Measurements from ENCODE around the gene SLC25A29. TPM values are rescaled to one million over a fixed set of nuclear protein-coding genes. Genes with fewer than 3 reads are reported as not detected.
"Not testable (repeated sequence)": the region's sequence is repeated elsewhere in the genome, so short reads cannot be mapped to it uniquely, and the experiment has no call there.

Gene SLC25A29
- total RNA-seq, 2 experiments from 2014 or later: 5.5 to 6.5 TPM

DNA sequence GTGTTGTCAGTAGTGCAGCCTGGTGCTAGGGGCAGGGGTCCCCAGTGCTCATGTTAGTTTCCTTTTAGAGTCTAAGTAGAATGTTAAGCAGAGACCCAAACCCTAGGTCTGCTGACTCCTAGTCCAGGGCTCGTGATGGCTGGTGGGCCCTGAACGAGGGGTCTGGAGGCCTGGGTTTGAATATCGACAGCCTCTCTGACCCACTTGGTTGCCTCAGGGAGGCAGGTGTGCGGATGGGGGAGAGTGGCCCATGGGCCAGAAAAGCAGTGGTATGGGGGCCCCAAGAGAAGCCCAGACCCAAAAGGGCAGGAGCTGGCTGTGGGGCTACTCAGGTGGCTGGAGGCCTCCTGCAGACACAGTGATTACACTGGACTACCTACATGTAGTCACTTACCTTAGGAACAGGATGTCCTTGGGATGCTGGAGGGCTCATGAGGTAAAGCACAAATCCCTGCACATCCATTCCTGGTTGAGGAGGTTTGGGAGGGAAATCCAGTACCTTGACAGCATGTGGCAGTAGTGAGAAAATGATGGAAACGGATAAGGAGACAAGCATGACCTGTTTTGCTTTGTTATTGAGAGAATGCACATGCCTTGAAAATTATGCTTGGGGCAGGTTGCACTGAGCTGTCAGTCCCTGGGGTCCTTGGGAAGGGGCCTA lies 1.7 kb upstream of the SLC25A29 start:
- H3K36me3 Mint-ChIP-seq: no peaks in the 10 kb centered on the region
- no peak overlapping the region for H3K27ac Mint-ChIP-seq
- peaks cover 15% of the 10 kb centered on the region for H3K4me1 Mint-ChIP-seq
- H3K27me3 Mint-ChIP-seq: no peaks in the 10 kb centered on the region
- no peaks in the 10 kb centered on the region for H3K9me3 Mint-ChIP-seq
- H3K4me3 Mint-ChIP-seq: peak overlapping the region; percentile 53
- no peak for DNase-seq

DNA sequence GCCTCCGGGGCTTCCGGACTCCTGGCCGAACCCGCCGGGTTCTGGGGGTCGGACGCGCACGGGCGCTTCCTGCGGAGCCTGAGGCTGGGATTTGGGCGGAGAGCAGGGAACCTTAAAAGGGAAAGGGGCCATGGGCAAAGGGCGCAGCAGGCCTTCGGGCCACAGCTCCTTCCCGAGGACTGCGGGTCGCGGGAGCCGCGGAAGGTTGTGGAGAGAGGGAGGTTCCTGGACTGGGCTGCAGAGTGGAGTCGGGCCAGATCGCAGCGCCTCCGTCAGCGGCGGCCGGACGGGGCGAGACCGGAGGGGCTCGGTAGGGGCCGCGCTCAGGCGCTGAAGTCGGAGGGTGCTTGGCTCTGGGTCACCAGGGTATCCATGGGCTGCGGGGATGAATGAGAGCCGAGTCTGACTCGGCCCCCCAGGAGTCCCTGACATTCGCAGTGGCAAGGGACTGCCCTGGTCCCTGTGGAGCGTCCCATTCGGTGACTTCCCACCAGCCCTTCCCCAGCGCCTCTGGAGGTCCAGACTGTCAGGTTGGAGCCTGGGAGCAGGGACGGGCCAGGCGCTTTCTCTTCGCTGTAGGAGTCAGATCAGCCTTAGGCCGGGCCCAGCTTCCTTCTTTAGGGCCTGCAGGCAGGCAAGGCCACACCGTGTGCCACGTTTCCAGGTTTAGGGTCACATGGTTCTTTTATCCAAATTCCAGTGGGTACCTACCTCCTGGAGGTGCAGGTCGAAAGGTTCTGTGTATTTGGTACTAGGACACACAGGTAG lies 938 bp upstream of the SLC25A29 start:
- H3K4me3 Mint-ChIP-seq: peak overlapping the region; percentile 53
- H3K9me3 Mint-ChIP-seq: no peaks in the 10 kb centered on the region
- peaks cover 15% of the 10 kb centered on the region for H3K4me1 Mint-ChIP-seq
- H3K27me3 Mint-ChIP-seq: no peaks in the 10 kb centered on the region
- no peaks in the 10 kb centered on the region for H3K36me3 Mint-ChIP-seq
- DNase-seq: no peak
- H3K27ac Mint-ChIP-seq: no peak overlapping the region

DNA sequence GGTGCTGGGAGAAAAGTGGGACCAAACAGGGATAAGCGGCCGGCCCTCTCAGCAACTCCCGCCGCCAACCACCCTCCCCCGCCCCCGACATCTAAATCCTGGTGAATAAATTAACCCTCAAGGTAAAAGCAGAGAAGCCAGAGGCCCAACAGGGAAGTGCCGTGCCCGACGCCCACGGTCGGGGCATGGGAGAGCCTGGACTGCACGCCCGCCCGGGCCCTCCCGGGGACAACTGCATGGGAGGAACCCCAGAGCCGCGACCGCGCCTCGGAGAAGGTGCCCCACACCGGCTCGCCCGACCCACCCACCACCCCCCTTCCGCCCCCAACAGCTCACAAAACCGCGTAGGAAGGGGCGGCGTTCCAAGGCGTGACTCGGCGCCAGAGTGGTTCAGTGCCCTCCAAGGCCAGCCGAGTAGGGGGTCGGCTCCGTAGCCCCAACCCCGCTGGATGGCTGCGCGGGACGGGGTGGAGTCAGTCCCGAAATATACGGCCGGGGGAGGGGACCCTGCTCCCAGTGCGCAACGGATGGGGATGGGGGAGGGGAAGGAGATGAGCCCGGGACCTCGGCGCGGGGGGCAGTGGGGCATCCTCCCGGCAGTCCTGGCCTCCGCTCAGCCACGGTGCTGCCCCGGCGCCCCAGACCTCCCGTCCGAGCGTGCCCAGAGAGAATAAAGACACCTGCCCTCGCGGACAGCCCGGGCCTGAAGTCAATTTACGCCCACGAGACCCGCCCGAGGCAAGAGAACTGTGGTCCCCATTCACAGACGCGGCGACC lies 732 bp downstream of the SLC25A29 start:
- Mint-ChIP-seq H3K9me3 (no peaks in the 10 kb centered on the region), H3K4me1 (peaks cover 15% of the 10 kb centered on the region), H3K36me3 (no peaks in the 10 kb centered on the region), H3K4me3 (peak overlapping the region; percentile 71), H3K27ac (no peak overlapping the region), H3K27me3 (no peaks in the 10 kb centered on the region)
- peak; percentile 34 for DNase-seq

DNA sequence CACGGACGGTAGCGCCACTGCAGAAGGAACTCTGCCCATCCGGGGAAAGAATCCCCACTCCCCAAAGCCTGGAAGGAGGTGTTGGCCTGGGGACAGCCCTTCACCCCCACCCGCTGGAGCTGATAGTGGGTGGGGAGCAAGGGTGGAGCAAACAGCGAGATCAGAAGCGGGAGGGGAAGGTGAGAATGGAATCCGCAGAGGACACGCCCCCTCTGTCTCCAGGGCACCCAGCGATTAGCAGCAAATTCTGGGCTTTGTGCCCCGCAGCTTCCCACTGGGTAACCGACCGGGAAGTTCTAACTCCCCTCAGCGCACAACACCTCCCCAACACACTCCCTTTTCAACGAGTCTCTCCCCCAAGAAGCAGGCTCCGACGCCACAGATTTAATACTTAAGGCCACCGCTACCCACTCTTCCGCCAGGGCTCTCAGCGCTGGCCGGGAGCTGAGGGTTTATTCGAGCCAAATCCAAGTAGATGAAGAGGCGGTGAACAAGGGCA lies 1.4 kb downstream of the SLC25A29 start:
- Mint-ChIP-seq H3K4me3 (peak overlapping the region; percentile 71), H3K36me3 (no peaks in the 10 kb centered on the region), H3K4me1 (peaks cover 15% of the 10 kb centered on the region), H3K27me3 (no peaks in the 10 kb centered on the region), H3K27ac (no peak overlapping the region), H3K9me3 (no peaks in the 10 kb centered on the region)
- DNase-seq: peak; percentile 7

DNA sequence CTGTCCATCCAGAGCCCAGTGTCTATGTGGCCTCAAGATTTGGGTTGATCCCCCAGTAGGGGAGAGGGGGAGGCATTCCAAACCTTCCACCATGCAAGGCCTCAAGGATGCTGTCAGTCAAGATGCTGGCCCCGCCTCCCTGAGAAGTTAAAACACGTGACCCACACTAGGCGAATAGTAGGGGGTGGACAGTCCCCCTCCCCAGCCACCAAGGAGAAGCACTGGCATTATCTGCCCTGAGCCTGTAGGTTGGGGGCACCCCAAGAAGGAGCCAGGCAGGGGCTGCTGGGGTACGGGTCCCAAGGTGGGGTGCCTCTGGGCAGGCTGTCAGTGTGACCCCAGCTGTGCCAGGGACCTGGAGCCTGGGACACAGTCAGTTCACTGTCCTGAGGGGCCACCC lies 2.3 kb downstream of the SLC25A29 start:
- DNase-seq: no peak
- H3K36me3 Mint-ChIP-seq: no peaks in the 10 kb centered on the region
- peaks cover 15% of the 10 kb centered on the region for H3K4me1 Mint-ChIP-seq
- no peaks in the 10 kb centered on the region for H3K9me3 Mint-ChIP-seq
- H3K4me3 Mint-ChIP-seq: no peak overlapping the region
- no peak overlapping the region for H3K27ac Mint-ChIP-seq
- H3K27me3 Mint-ChIP-seq: no peaks in the 10 kb centered on the region

DNA sequence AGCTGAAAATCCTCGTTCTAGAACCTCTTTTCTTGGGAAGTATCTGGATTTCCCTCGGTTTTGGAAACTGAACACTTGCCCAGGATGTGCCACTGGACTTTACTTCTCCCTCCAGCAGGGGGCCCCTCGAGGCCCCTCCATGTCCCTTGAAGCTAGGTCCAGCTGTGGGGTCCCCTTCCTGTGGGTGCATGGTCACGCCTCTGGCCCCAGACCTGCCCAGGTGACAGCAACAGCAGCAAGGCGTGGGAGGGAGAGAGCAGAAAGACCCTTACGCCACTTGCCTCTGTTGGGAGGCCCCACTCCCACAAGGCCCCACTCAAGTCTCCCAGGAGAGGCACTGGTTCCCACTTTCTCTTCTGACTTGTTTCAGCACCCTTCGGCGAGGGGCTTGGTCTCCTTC lies 3.1 kb downstream of the SLC25A29 start:
- Mint-ChIP-seq H3K4me3 (no peak overlapping the region), H3K36me3 (no peaks in the 10 kb centered on the region)
- no peak for DNase-seq

DNA sequence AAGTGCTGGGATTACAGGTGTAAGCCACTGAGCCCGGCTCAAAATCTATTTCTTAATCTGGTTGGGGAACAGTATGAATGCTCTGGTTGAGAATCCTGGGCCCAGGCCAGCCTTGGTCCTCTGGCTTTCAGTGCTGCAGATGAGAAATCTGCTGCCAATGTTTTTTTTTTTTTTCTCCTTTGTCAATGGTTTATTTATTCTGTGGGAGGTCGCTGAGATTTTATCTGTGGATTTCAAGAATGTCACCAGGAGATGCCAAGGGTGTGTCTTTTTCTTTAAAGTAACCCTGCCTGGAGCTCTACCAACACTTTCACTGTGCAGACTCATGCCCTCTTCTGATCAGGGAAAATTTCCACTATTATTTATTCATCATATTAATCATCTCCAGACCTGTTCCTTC lies 3.6 kb downstream of the SLC25A29 start:
- DNase-seq: no peak
- Mint-ChIP-seq H3K9me3 (no peaks in the 10 kb centered on the region), H3K4me1 (peaks cover 18% of the 10 kb centered on the region), H3K36me3 (no peaks in the 10 kb centered on the region), H3K27ac (no peak overlapping the region), H3K27me3 (no peaks in the 10 kb centered on the region), H3K4me3 (no peak overlapping the region)

More for the DNA sequence above, 3.1 kb downstream of the SLC25A29 start:
- H3K27me3 Mint-ChIP-seq: no peaks in the 10 kb centered on the region
- H3K27ac Mint-ChIP-seq: no peak overlapping the region
- peaks cover 16% of the 10 kb centered on the region for H3K4me1 Mint-ChIP-seq
- H3K9me3 Mint-ChIP-seq: no peaks in the 10 kb centered on the region

DNA sequence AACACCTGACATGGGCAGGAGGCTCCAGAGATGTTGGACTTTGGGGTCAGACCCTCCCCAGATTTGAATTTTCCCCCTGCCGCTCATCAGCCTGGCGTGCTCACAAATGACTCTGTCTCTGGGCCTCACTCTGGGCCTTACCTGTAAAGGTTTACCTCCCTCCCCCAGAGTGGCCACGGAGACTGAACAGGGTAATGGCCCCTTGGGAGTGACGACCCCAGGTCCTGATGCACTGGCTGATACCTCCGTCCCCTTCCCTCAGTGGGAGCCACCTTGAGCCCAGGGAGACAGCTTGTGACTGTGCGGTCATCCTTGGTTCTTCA lies 7.0 kb downstream of the SLC25A29 start:
- no peak overlapping the region for H3K27ac Mint-ChIP-seq
- peaks cover 8% of the 10 kb centered on the region for H3K4me1 Mint-ChIP-seq
- H3K27me3 Mint-ChIP-seq: no peaks in the 10 kb centered on the region
- H3K9me3 Mint-ChIP-seq: no peaks in the 10 kb centered on the region
- no peaks in the 10 kb centered on the region for H3K36me3 Mint-ChIP-seq
- DNase-seq: no peak
- no peak overlapping the region for H3K4me3 Mint-ChIP-seq

DNA sequence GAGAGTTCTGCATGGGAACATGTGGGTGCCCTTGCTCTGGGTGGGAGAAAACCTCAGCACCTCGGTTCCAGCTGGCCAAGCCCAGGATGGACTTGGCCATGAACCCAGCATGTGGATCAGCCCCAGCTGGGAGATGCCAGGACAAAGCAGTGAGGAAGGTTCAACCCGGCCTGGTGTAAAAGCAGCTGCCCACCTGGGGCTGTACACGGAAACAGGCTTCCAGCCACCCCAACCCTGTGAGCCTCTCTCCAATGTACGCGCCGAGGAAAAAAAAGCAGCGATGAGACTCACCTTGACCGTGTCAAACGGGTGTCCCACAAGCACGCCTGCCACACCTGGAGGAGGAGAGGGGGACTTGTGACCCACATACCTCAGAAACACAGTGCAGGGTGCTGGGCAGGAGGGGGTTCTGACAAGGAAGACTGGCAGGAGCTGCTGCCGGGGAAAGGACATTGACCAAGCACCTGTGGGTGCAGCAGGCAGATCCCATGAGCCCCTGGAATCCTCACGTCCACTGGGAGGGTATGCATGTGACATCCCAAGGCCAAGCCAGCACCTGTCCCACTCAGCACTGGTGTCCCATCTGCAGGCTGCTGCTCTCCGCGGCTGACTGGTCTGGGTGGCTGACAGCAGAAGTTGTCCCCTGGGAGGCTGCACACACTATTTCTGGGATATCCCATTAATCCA lies 7.5 kb downstream of the SLC25A29 start:
- Mint-ChIP-seq H3K27ac (no peak overlapping the region), H3K27me3 (no peaks in the 10 kb centered on the region), H3K4me1 (peaks cover 5% of the 10 kb centered on the region), H3K36me3 (no peaks in the 10 kb centered on the region), H3K9me3 (no peaks in the 10 kb centered on the region), H3K4me3 (no peak overlapping the region)
- no peak for DNase-seq

DNA sequence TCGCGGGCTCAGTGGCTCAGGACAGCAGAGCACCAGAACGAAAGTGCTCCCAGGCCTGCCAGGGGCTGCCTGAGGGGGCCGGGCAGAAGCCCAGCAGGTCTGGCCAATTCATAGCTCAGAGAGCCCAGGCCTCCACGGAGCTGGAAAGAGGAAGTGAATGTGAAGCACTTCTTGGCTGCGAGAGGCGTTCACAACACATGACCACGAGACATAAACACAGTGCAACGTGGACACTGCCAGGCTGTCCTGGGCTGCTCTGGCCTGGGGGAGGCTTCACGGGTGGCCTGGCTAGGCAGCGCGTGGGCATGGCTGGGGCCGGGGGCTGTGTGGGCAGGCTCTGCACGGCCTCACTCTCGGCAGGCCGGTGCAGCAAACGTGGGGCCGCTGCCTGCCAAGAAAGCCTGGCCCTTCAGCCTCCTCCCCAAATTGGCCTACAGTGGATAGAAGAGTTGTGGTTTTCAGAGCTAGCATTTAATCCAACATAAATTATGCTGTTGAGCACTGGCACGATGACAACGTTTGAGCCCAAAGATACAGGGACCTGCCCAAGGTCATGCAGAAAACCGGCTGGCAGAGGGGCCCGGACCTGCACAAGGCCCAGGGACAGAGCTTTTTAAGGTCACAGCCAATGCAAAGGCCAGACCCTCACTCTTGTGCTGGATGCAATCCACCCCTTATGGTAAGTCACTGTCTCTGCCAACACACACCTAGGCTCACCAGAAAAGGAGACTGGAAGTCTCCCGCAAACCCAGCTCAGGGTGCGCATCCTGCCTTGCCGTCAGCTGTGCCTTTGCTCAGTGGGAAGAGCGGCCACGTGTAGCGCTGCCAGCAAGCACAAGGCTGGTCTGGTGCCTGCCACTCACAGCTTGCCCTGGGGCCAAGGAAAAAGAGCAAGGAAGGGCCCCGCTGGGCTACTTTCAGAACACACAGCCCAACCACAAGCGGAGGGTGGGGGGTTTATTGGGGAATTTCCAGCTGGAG lies 8.6 kb downstream of the SLC25A29 start:
- Mint-ChIP-seq H3K27me3 (no peaks in the 10 kb centered on the region), H3K4me3 (no peak overlapping the region), H3K36me3 (no peaks in the 10 kb centered on the region), H3K9me3 (no peaks in the 10 kb centered on the region), H3K27ac (no peak overlapping the region), H3K4me1 (peaks cover 5% of the 10 kb centered on the region)
- no peak for DNase-seq

DNA sequence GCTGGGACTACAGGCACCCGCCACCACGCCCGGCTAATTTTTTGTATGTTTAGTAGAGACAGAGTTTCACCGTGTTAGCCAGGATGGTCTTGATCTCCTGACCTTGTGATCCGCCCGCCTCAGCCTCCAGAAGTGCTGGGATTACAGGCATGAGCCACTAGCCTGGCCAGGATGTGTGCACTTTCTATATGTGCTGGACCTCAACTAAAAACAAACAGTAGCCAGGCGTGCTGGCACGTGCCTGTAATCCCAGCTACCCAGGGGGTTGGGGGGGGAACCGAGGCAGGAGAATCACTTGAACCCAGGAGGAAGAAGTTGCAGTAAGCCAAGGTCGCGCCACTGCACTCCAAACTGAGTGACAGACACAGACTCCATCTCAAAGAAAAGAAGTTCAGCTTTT lies 9.5 kb downstream of the SLC25A29 start:
- H3K27me3 Mint-ChIP-seq, DNase-seq, H3K4me3 Mint-ChIP-seq, H3K27ac Mint-ChIP-seq, H3K4me1 Mint-ChIP-seq, H3K36me3 Mint-ChIP-seq, H3K9me3 Mint-ChIP-seq: not testable (repeated sequence)

DNA sequence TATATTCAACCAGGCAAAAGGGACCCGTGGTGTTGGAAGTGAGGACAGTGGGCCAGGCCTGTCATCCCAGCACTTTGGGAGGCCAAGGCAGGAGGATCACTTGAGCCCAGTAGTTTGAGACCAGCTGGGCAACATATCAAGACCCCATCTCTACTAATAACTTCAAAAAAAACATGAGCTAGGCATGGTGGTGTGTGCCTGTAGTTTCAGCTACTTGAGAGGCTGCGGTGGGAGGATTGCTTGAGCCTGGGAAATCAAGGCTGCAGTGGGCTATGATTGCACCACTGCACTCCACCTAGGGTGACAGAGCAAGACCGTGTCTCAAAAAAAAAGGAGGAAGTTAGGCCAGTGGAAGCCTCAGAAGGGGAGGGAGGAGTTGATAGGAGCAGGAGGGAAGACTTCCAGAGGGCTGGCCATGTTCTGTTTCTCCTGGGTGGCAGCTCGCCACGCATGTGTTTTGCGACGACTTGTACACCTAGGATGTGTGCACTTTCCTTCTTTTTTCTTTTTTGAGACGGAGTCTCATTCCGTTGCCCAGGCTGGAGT lies 10.1 kb downstream of the SLC25A29 start:
- Mint-ChIP-seq H3K27me3 (no peaks in the 10 kb centered on the region), H3K36me3 (no peaks in the 10 kb centered on the region), H3K27ac (no peak overlapping the region), H3K4me3 (no peak overlapping the region), H3K9me3 (no peaks in the 10 kb centered on the region), H3K4me1 (peaks cover 5% of the 10 kb centered on the region)
- no peak for DNase-seq

DNA sequence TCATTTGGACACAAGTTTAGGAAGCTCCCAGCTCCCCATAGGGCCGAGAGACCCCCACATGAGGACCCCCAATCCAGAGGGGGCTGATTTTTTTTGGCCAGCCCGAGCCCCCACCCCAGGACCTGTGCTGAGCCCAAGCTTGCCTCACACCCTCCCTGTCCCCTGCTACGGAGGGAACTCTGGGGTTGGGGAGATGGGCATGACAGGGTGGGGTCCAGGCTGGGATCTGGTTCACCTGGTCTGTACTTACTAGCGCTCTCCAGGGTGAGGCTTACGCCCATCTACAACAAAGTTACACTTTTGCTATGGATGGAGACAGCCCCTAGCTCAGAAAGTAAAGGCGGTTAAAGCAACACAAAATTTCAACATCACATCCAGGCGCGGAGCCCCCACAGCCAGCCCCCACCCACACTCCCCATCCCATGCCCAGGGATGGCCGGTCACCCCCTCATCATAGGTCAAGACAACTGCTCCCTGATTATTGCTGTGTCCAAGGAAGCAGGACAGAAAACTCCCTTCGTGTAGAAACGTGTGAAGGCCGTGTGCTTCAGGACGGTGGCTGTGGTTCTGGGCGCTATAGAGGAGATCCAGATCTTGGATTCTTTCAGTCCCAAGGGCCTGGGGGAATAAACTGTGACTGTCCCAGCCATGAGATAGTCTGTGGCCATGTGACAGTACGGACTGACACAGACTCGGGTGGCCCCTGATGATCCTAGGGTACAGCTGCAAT lies 10.7 kb downstream of the SLC25A29 start:
- Mint-ChIP-seq H3K36me3 (no peaks in the 10 kb centered on the region), H3K4me1 (peaks cover 5% of the 10 kb centered on the region), H3K27me3 (no peaks in the 10 kb centered on the region), H3K9me3 (no peaks in the 10 kb centered on the region), H3K27ac (no peak overlapping the region), H3K4me3 (no peak overlapping the region)
- DNase-seq: no peak

Measured in activated naive CD8-positive, alpha-beta T cell treated with anti-CD3 and anti-CD28 coated beads for 36 hours (primary cell).